Right ventricle myocardium superior (tissue), 1 donor: Measurements from ENCODE around the gene ARHGAP19. TPM values are rescaled to one million over a fixed set of nuclear protein-coding genes. Genes with fewer than 3 reads are reported as not detected.
"Not testable (repeated sequence)": the region's sequence is repeated elsewhere in the genome, so short reads cannot be mapped to it uniquely, and the experiment has no call there.

ENCODE experiments used
- ATAC-seq: fragments of 200-7000 bp; cut with Tn5 transposase; one replicate; pipeline ENCODE4 v1.9.1; 2020; ENCODE audit warnings: mild to moderate bottlenecking; ENCODE audit not compliant: poor library complexity
- DNase-seq: peaks from one replicate; pipeline ENCODE4 v3.0.0-alpha.2; 2020
- intact Hi-C: fragments of 100-400 bp; cut with DNase I; formaldehyde crosslinking; loops from one replicate; pipeline ENCODE4 v1.11.2; 2022
- total RNA-seq: library from RNA; stranded (reverse); fragmentation: NEBNext Ultra II Directional; extraction: Animal tissue kit (Norgen Biotek cat#: 25700); gene quantifications from one replicate; pipeline ENCODE4 v1.2.1, GENCODE V29; 2021
- donor health status: DM: no; HTN: yes; CAD: no; lungs with severe emphysema.

The ARHGAP19 gene
- total RNA-seq, 1 donor from 2014 or later = 5.9 TPM

GRCh38 chr10:97297556-97298222, 5.3 kb upstream of the ARHGAP19 start:
- ATAC-seq (no peak), DNase-seq (no peak)
- intact Hi-C loops = no loop called here

- no peak for ATAC-seq
- no peak for DNase-seq
- intact Hi-C loops = loop anchor here (5.0 kb wide), 1 partner anchor 34 kb away; no protein-coding TSS in a partner anchor
Observed at GRCh38 chr10:97292862-97293198, 393 bp upstream of the ARHGAP19 start.

GRCh38 chr10:97291357-97292096, 910 bp downstream of the ARHGAP19 start:
- no peak for ATAC-seq
- intact Hi-C loops = loop anchor here (5.0 kb wide), 1 partner anchor 36 kb away; no protein-coding TSS in a partner anchor
- DNase-seq = no peak

GRCh38 chr10:97290576-97291356, 1.7 kb downstream of the ARHGAP19 start:
- intact Hi-C loops = loop anchor here (5.0 kb wide), 1 partner anchor 37 kb away; no protein-coding TSS in a partner anchor
- DNase-seq, ATAC-seq: not testable (repeated sequence)

- not testable (repeated sequence) for ATAC-seq, DNase-seq
- intact Hi-C loops = loop anchor here (5.0 kb wide), 1 partner anchor 37 kb away; no protein-coding TSS in a partner anchor
Observed at GRCh38 chr10:97290076-97290475, 2.4 kb downstream of the ARHGAP19 start.

GRCh38 chr10:97280783-97281182, 11.7 kb downstream of the ARHGAP19 start:
- ATAC-seq (no peak), DNase-seq (no peak)
- intact Hi-C loops = no loop called here

GRCh38 chr10:97279121-97279815, 13.2 kb downstream of the ARHGAP19 start:
- ATAC-seq (no peak), DNase-seq (no peak)
- intact Hi-C loops = no loop called here

GRCh38 chr10:97278491-97278989, 13.9 kb downstream of the ARHGAP19 start:
- intact Hi-C loops = no loop called here
- peak; percentile 95 for ATAC-seq

GRCh38 chr10:97277551-97277950, 14.9 kb downstream of the ARHGAP19 start:
- ATAC-seq (no peak), DNase-seq (no peak)
- intact Hi-C loops = no loop called here

More at GRCh38 chr10:97278491-97278989, 13.9 kb downstream of the ARHGAP19 start:
- no peak for DNase-seq

- ATAC-seq (no peak), DNase-seq (no peak)
- intact Hi-C loops = no loop called here
Observed at GRCh38 chr10:97274828-97275227, 17.6 kb downstream of the ARHGAP19 start.

GRCh38 chr10:97273700-97274099, 18.7 kb downstream of the ARHGAP19 start:
- intact Hi-C loops = no loop called here
- DNase-seq = no peak
- ATAC-seq = no peak

GRCh38 chr10:97270523-97271154, 21.8 kb downstream of the ARHGAP19 start:
- intact Hi-C loops = no loop called here
- ATAC-seq (no peak), DNase-seq (no peak)

- intact Hi-C loops = no loop called here
- DNase-seq (no peak), ATAC-seq (no peak)
Observed at GRCh38 chr10:97267671-97268070, 24.8 kb downstream of the ARHGAP19 start.

- DNase-seq, intact Hi-C loops, ATAC-seq: not testable (repeated sequence)
Observed at GRCh38 chr10:97265095-97265494, 27.3 kb downstream of the ARHGAP19 start.

- DNase-seq = no peak
- intact Hi-C loops = no loop called here
- ATAC-seq = no peak
Observed at GRCh38 chr10:97263971-97264370, 28.5 kb downstream of the ARHGAP19 start.

GRCh38 chr10:97261656-97262055, 30.8 kb downstream of the ARHGAP19 start:
- ATAC-seq (no peak), DNase-seq (no peak)
- intact Hi-C loops = no loop called here

- intact Hi-C loops = no loop called here
- DNase-seq (no peak), ATAC-seq (no peak)
Observed at GRCh38 chr10:97261183-97261582, 31.3 kb downstream of the ARHGAP19 start.

GRCh38 chr10:97259119-97259518, 33.3 kb downstream of the ARHGAP19 start:
- no peak for DNase-seq
- ATAC-seq = no peak
- intact Hi-C loops = no loop called here
